Measurements from ENCODE around the gene NUP214. TPM values are rescaled to one million over a fixed set of nuclear protein-coding genes. Genes with fewer than 3 reads are reported as not detected.

NUP214 gene
- total RNA-seq, 1 donor = 16.4 TPM

DNA sequence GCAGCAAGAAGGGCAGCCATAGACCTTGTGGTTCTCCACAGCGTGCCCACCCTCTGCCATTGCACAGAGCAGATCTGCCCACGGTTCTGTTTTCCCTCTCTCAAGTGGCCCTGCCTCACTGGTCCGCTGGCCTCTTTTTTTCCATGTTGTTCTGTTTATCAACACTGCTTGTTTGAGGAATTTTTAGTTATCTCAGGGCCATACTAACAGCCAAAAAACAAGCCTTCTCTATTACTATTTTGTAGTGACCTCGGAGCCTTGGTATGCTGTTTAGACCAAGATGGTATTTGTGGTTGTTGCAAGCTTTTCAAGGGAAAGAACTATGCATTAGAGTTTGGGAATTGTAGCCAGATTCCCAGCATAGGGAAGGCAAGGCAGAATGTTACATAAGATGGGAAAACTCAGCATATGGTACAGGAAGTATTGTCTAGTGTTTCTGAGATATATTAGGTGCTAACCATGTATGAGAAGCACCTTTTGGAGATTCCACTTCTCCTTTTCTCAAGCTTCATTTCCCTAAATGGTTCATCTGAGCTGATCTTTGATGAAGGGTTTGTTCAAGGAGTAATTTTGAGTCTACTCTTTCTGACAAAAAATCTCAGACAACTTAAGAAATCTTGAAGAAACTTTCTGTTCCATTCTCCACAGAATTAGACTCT is 54.3 kb downstream of the NUP214 start:
- DNase-seq (ENCODE audit: low read depth) = peak; percentile 95
- no peak overlapping the region for H3K4me3 ChIP-seq (ENCODE audit: low read depth, low read length)
- TF ChIP-seq, protein P1, sequence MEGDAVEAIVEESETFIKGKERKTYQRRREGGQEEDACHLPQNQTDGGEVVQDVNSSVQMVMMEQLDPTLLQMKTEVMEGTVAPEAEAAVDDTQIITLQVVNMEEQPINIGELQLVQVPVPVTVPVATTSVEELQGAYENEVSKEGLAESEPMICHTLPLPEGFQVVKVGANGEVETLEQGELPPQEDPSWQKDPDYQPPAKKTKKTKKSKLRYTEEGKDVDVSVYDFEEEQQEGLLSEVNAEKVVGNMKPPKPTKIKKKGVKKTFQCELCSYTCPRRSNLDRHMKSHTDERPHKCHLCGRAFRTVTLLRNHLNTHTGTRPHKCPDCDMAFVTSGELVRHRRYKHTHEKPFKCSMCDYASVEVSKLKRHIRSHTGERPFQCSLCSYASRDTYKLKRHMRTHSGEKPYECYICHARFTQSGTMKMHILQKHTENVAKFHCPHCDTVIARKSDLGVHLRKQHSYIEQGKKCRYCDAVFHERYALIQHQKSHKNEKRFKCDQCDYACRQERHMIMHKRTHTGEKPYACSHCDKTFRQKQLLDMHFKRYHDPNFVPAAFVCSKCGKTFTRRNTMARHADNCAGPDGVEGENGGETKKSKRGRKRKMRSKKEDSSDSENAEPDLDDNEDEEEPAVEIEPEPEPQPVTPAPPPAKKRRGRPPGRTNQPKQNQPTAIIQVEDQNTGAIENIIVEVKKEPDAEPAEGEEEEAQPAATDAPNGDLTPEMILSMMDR (IDR thresholded peaks at IDR 0.05; ENCODE audit: insufficient read depth, low read depth, low read length) = no peak

DNA sequence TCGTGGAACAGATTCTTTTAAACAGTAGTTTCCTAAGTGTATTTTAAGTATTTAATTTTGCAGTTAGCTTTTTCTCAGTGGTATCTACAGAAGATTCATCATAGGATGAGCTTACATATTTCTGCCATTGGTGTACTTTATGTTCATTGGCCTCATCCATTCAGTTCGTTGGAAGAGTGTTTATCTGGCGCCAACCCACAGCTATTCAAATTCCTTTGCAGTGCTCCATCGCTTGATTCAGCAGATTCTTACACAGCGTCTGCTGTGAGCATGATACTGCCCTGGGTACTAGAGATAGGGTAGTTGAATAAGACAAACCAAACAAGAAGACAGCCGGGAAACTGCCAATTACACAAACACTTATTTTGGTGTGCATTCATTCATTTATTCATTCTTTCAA is 55.1 kb downstream of the NUP214 start:
- DNase-seq (ENCODE audit: low read depth) = peak; percentile 93
- TF ChIP-seq, protein P1 (IDR thresholded peaks at IDR 0.05; ENCODE audit: insufficient read depth, low read depth, low read length) = no peak
- H3K4me3 ChIP-seq (ENCODE audit: low read depth, low read length) = no peak overlapping the region

GRCh38 chr9:131181091-131181681 is 55.8 kb downstream of the NUP214 start:
- TF ChIP-seq, protein P1 (IDR thresholded peaks at IDR 0.05; ENCODE audit: insufficient read depth, low read depth, low read length) = peak; percentile 18
- no peak for DNase-seq (ENCODE audit: low read depth)
- no peak overlapping the region for H3K4me3 ChIP-seq (ENCODE audit: low read depth, low read length)

GRCh38 chr9:131185924-131186323 is 60.5 kb downstream of the NUP214 start:
- H3K4me3 ChIP-seq (ENCODE audit: low read depth, low read length) = no peak overlapping the region
- no peak for DNase-seq (ENCODE audit: low read depth)
- TF ChIP-seq, protein P1 (IDR thresholded peaks at IDR 0.05; ENCODE audit: insufficient read depth, low read depth, low read length) = no peak

- TF ChIP-seq, protein P1 (IDR thresholded peaks at IDR 0.05; ENCODE audit: insufficient read depth, low read depth, low read length) = no peak
- no peak overlapping the region for H3K4me3 ChIP-seq (ENCODE audit: low read depth, low read length)
- DNase-seq (ENCODE audit: low read depth) = no peak
Observed at GRCh38 chr9:131186622-131187021, 61.2 kb downstream of the NUP214 start.

- TF ChIP-seq, protein P1 (IDR thresholded peaks at IDR 0.05; ENCODE audit: insufficient read depth, low read depth, low read length) = no peak
- DNase-seq (ENCODE audit: low read depth) = no peak
- H3K4me3 ChIP-seq (ENCODE audit: low read depth, low read length) = no peak overlapping the region
Observed at GRCh38 chr9:131187957-131188356, 62.6 kb downstream of the NUP214 start.
